ENCODE data around the gene HERC6.

Gene HERC6

DNA sequence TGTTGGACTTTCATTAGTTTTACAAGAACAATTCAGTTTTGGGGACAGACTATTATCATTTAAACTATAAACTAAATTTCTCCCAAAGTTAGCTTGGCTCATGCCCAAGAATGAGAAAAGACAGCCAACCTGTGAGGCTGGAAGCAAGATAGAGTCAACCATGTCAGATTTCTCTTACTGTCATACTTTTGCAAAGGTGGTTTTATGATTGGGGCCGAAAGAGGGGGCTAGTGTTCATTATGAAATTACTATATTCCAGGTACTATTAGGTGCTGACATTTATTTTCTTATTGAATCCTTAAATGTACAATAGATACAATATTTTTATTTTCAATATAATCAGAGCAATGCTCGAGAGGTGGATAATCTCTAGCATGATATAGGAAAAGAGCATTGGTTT lies 30.6 kb downstream of the HERC6 start:
- Histone ChIP-seq H3K4me1 (ENCODE audit: control insufficient read depth, insufficient read depth, low read length) (no peaks in the 10 kb centered on the region), H3K4me3 (ENCODE audit: low read depth, low read length) (no peak overlapping the region), H3K9me3 (ENCODE audit: control insufficient read depth, insufficient read depth, low read depth, low read length) (no peaks in the 10 kb centered on the region), H3K27ac (ENCODE audit: extremely low read depth, low read depth, low read length) (no peak overlapping the region), H3K36me3 (ENCODE audit: control insufficient read depth in 2 of 2, insufficient read depth in 1 of 2, low read length in 2 of 2) (peaks cover 0 to 3% of the 10 kb centered on the region in 2 experiments; a peak in 1 of 3 replicates)
- POLR2A ChIA-PET = no interaction called here
- TF ChIP-seq, protein P1, sequence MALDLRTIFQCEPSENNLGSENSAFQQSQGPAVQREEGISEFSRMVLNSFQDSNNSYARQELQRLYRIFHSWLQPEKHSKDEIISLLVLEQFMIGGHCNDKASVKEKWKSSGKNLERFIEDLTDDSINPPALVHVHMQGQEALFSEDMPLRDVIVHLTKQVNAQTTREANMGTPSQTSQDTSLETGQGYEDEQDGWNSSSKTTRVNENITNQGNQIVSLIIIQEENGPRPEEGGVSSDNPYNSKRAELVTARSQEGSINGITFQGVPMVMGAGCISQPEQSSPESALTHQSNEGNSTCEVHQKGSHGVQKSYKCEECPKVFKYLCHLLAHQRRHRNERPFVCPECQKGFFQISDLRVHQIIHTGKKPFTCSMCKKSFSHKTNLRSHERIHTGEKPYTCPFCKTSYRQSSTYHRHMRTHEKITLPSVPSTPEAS (tag by site-specific recombination; IDR thresholded peaks at IDR 0.05) = no peak
- TF ChIP-seq ZSCAN30 (tag by site-specific recombination; IDR thresholded peaks at IDR 0.05) (no peak), OSR2 (tag by site-specific recombination; IDR thresholded peaks at IDR 0.05) (no peak)
- TF ChIP-seq, protein P2, sequence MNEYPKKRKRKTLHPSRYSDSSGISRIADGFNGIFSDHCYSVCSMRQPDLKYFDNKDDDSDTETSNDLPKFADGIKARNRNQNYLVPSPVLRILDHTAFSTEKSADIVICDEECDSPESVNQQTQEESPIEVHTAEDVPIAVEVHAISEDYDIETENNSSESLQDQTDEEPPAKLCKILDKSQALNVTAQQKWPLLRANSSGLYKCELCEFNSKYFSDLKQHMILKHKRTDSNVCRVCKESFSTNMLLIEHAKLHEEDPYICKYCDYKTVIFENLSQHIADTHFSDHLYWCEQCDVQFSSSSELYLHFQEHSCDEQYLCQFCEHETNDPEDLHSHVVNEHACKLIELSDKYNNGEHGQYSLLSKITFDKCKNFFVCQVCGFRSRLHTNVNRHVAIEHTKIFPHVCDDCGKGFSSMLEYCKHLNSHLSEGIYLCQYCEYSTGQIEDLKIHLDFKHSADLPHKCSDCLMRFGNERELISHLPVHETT (tag by site-specific recombination; IDR thresholded peaks at IDR 0.05) = no peak
- CTCF ChIA-PET = interaction anchor here (1.5 kb wide), 1 partner anchor 31 kb away, joined by 3 read pairs; the partner anchor contains the start of gene HERC6

DNA sequence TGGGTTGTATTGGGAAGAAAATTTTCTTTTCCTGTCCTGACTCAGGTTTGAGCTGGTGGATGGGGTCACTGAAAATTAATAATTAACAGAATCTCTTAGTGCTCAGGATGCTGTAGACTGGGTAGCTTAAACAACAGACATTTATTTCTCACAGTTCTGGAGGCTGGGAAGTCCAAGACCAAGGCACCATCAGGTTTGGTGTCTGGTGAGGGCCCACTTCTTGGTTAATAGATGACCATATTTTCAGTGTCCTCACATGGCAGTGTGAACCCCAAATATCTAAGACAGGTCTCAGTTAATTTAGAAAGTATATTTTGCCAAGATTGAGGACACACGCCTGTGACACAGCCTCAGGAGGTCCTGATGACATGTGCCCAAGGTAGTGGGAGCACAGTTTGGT lies 31.1 kb downstream of the HERC6 start:
- TF ChIP-seq ZNF658 (tag by site-specific recombination; IDR thresholded peaks at IDR 0.05) = no peak
- no peak for TF ChIP-seq HOXD13 (CRISPR knock-in tag; IDR thresholded peaks at IDR 0.05; ENCODE audit: borderline replicate concordance)
- TF ChIP-seq, protein P3, sequence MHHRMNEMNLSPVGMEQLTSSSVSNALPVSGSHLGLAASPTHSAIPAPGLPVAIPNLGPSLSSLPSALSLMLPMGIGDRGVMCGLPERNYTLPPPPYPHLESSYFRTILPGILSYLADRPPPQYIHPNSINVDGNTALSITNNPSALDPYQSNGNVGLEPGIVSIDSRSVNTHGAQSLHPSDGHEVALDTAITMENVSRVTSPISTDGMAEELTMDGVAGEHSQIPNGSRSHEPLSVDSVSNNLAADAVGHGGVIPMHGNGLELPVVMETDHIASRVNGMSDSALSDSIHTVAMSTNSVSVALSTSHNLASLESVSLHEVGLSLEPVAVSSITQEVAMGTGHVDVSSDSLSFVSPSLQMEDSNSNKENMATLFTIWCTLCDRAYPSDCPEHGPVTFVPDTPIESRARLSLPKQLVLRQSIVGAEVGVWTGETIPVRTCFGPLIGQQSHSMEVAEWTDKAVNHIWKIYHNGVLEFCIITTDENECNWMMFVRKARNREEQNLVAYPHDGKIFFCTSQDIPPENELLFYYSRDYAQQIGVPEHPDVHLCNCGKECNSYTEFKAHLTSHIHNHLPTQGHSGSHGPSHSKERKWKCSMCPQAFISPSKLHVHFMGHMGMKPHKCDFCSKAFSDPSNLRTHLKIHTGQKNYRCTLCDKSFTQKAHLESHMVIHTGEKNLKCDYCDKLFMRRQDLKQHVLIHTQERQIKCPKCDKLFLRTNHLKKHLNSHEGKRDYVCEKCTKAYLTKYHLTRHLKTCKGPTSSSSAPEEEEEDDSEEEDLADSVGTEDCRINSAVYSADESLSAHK (tag by site-specific recombination; IDR thresholded peaks at IDR 0.05) = no peak
- no peak for TF ChIP-seq ZNF423 (tag by site-specific recombination; IDR thresholded peaks at IDR 0.05)
- no peak for TF ChIP-seq SP3 (tag by site-specific recombination; IDR thresholded peaks at IDR 0.05)
- TF ChIP-seq, protein P4, sequence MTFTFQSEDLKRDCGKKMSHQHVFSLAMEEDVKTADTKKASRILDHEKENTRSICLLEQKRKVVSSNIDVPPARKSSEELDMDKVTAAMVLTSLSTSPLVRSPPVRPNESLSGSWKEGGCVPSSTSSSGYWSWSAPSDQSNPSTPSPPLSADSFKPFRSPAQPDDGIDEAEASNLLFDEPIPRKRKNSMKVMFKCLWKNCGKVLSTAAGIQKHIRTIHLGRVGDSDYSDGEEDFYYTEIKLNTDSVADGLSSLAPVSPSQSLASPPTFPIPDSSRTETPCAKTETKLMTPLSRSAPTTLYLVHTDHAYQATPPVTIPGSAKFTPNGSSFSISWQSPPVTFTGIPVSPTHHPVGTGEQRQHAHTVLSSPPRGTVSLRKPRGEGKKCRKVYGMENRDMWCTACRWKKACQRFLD (tag by site-specific recombination; IDR thresholded peaks at IDR 0.05) = no peak
- no peak for TF ChIP-seq ZNF202 (tag by site-specific recombination; IDR thresholded peaks at IDR 0.05; ENCODE audit: borderline replicate concordance)
- TF ChIP-seq, protein P5, sequence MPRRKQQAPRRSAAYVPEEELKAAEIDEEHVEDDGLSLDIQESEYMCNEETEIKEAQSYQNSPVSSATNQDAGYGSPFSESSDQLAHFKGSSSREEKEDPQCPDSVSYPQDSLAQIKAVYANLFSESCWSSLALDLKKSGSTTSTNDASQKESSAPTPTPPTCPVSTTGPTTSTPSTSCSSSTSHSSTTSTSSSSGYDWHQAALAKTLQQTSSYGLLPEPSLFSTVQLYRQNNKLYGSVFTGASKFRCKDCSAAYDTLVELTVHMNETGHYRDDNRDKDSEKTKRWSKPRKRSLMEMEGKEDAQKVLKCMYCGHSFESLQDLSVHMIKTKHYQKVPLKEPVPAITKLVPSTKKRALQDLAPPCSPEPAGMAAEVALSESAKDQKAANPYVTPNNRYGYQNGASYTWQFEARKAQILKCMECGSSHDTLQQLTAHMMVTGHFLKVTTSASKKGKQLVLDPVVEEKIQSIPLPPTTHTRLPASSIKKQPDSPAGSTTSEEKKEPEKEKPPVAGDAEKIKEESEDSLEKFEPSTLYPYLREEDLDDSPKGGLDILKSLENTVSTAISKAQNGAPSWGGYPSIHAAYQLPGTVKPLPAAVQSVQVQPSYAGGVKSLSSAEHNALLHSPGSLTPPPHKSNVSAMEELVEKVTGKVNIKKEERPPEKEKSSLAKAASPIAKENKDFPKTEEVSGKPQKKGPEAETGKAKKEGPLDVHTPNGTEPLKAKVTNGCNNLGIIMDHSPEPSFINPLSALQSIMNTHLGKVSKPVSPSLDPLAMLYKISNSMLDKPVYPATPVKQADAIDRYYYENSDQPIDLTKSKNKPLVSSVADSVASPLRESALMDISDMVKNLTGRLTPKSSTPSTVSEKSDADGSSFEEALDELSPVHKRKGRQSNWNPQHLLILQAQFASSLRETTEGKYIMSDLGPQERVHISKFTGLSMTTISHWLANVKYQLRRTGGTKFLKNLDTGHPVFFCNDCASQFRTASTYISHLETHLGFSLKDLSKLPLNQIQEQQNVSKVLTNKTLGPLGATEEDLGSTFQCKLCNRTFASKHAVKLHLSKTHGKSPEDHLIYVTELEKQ (tag by site-specific recombination; IDR thresholded peaks at IDR 0.05; ENCODE audit: borderline replicate concordance) = no peak
- TF ChIP-seq ZNF571 (tag by site-specific recombination; IDR thresholded peaks at IDR 0.05) = no peak
- no peak for TF ChIP-seq GLIS1 (tag by site-specific recombination; IDR thresholded peaks at IDR 0.05)
- TF ChIP-seq, protein P6, sequence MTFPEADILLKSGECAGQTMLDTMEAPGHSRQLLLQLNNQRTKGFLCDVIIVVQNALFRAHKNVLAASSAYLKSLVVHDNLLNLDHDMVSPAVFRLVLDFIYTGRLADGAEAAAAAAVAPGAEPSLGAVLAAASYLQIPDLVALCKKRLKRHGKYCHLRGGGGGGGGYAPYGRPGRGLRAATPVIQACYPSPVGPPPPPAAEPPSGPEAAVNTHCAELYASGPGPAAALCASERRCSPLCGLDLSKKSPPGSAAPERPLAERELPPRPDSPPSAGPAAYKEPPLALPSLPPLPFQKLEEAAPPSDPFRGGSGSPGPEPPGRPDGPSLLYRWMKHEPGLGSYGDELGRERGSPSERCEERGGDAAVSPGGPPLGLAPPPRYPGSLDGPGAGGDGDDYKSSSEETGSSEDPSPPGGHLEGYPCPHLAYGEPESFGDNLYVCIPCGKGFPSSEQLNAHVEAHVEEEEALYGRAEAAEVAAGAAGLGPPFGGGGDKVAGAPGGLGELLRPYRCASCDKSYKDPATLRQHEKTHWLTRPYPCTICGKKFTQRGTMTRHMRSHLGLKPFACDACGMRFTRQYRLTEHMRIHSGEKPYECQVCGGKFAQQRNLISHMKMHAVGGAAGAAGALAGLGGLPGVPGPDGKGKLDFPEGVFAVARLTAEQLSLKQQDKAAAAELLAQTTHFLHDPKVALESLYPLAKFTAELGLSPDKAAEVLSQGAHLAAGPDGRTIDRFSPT (tag by site-specific recombination; IDR thresholded peaks at IDR 0.05) = no peak
- TF ChIP-seq ZNF624 (tag by site-specific recombination; IDR thresholded peaks at IDR 0.05) = no peak
- peaks cover 0 to 3% of the 10 kb centered on the region in 2 experiments; a peak in 1 of 3 replicates for H3K36me3 ChIP-seq (ENCODE audit: control insufficient read depth in 2 of 2, insufficient read depth in 1 of 2, low read length in 2 of 2)
- no peaks in the 10 kb centered on the region for H3K4me1 ChIP-seq (ENCODE audit: control insufficient read depth, insufficient read depth, low read length)
- no peaks in the 10 kb centered on the region for H3K9me3 ChIP-seq (ENCODE audit: control insufficient read depth, insufficient read depth, low read depth, low read length)
- H3K4me3 ChIP-seq (ENCODE audit: low read depth, low read length) = no peak overlapping the region
- POLR2A ChIA-PET = no interaction called here
- no peak overlapping the region for H3K27ac ChIP-seq (ENCODE audit: extremely low read depth, low read depth, low read length)
- CTCF ChIA-PET = no interaction called here

All from HEK293 (cell line).